Measurements from ENCODE around the gene PCDH9.

DNA sequence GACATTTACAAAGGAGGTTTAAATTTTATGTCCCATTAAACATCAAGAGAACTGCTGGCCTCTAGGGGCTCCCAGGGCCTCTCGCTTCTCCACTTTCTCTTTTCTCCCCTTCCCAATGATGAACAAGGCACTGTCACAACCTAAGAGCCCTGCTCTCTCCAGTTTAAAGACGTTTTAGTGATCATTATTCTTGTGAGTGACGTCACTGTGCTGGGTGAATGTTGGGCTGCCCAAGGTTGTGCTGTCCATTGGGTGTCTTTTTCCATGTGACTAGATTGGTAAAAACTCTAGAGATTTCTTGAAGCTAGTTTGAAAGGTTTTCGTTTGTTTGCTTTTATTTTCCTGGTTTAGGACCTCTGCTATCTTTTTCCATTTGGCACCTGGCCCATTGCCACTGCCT lies 602.6 kb downstream of the PCDH9 start:
- TF ChIP-seq, protein P1, sequence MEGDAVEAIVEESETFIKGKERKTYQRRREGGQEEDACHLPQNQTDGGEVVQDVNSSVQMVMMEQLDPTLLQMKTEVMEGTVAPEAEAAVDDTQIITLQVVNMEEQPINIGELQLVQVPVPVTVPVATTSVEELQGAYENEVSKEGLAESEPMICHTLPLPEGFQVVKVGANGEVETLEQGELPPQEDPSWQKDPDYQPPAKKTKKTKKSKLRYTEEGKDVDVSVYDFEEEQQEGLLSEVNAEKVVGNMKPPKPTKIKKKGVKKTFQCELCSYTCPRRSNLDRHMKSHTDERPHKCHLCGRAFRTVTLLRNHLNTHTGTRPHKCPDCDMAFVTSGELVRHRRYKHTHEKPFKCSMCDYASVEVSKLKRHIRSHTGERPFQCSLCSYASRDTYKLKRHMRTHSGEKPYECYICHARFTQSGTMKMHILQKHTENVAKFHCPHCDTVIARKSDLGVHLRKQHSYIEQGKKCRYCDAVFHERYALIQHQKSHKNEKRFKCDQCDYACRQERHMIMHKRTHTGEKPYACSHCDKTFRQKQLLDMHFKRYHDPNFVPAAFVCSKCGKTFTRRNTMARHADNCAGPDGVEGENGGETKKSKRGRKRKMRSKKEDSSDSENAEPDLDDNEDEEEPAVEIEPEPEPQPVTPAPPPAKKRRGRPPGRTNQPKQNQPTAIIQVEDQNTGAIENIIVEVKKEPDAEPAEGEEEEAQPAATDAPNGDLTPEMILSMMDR (conservative IDR thresholded peaks at IDR 0.05; ENCODE audit: low read length), result no peak
- TF ChIP-seq EZH2phosphoT487 (IDR thresholded peaks at IDR 0.05; ENCODE audit: borderline replicate concordance), result no peak

Measured in Loucy (cell line).